Progenitor cell of endocrine pancreas (in vitro differentiated cells): ENCODE data around the gene CEP43. TPM values are rescaled to one million over a fixed set of nuclear protein-coding genes. Genes with fewer than 3 reads are reported as not detected.

Source experiments
- DNase-seq: peaks from one replicate; pipeline ENCODE4 v3.0.0; 2021; ENCODE audit warnings: low spot score; ENCODE audit not compliant: unreplicated experiment
- H3K27ac Mint-ChIP-seq: 2 replicates; pipeline ENCODE4 v1.8.0; 2021; ENCODE audit warnings: mild to moderate bottlenecking, moderate library complexity, mixed read lengths
- H3K27me3 Mint-ChIP-seq: 2 replicates; pipeline ENCODE4 v1.8.0; 2021; ENCODE audit warnings: mixed read lengths
- H3K36me3 Mint-ChIP-seq: 2 replicates; pipeline ENCODE4 v1.8.0; 2022; ENCODE audit warnings: mixed read lengths; ENCODE audit not compliant: insufficient read depth
- H3K4me1 Mint-ChIP-seq: 2 replicates; pipeline ENCODE4 v1.8.0; 2021; ENCODE audit warnings: low read depth, mixed read lengths
- H3K4me3 Mint-ChIP-seq: 2 replicates; pipeline ENCODE4 v1.8.0; 2021; ENCODE audit warnings: low read depth, mild to moderate bottlenecking, moderate library complexity, mixed read lengths
- H3K9me3 Mint-ChIP-seq: 2 replicates; pipeline ENCODE4 v1.8.0; 2021; ENCODE audit warnings: low read depth, mixed read lengths
- total RNA-seq: library from RNA; stranded (reverse); gene quantifications from 2 replicates; pipeline ENCODE4 v1.2.1, GENCODE V29; 2021
- TF ChIP-seq, protein P1 (sequence below): fragments of 200-600 bp; sonication (generic); IDR thresholded peaks from one replicate; pipeline ENCODE4 v1.5.0; 2021; ENCODE audit warnings: antibody characterized with exemption, mild to moderate bottlenecking; ENCODE audit not compliant: unreplicated experiment

The CEP43 gene
- total RNA-seq, 1 donor from 2014 or later = 47.1 TPM

DNA sequence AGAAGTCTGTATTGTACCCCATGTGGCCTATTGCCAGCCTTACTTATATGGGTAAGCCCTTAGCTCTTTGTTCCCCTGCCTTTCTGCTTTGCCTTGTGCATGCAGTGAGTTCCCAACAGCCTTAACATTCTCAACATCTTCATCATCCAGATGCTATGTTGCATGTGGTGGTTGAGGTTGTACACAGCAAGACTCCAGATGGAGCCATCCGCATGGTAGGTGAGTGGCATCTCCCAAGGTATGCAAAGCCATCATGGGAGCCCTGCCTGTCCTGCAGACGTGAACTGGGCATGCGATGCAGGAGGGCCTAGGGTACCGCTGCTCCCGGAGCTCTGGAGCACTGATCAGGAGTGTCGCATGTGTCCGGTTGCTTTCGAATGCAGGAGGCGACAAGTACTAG is 16.1 kb downstream of the CEP43 start:
- Mint-ChIP-seq H3K27me3 (no peaks in the 10 kb centered on the region), H3K36me3 (peaks cover 27% of the 10 kb centered on the region)

GRCh38 chr6:167020206-167020605 is 21.0 kb downstream of the CEP43 start:
- Mint-ChIP-seq H3K27ac (no peak overlapping the region), H3K4me1 (no peaks in the 10 kb centered on the region), H3K4me3 (no peak overlapping the region), H3K27me3 (no peaks in the 10 kb centered on the region), H3K36me3 (peaks cover 8% of the 10 kb centered on the region), H3K9me3 (no peaks in the 10 kb centered on the region)
- no peak for DNase-seq
- TF ChIP-seq, protein P1, sequence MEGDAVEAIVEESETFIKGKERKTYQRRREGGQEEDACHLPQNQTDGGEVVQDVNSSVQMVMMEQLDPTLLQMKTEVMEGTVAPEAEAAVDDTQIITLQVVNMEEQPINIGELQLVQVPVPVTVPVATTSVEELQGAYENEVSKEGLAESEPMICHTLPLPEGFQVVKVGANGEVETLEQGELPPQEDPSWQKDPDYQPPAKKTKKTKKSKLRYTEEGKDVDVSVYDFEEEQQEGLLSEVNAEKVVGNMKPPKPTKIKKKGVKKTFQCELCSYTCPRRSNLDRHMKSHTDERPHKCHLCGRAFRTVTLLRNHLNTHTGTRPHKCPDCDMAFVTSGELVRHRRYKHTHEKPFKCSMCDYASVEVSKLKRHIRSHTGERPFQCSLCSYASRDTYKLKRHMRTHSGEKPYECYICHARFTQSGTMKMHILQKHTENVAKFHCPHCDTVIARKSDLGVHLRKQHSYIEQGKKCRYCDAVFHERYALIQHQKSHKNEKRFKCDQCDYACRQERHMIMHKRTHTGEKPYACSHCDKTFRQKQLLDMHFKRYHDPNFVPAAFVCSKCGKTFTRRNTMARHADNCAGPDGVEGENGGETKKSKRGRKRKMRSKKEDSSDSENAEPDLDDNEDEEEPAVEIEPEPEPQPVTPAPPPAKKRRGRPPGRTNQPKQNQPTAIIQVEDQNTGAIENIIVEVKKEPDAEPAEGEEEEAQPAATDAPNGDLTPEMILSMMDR = no peak

More for the DNA sequence above, 16.1 kb downstream of the CEP43 start:
- Mint-ChIP-seq H3K4me3 (no peak overlapping the region), H3K4me1 (peaks cover 4% of the 10 kb centered on the region), H3K9me3 (no peaks in the 10 kb centered on the region), H3K27ac (no peak overlapping the region)
- no peak for DNase-seq
- TF ChIP-seq, protein P1 = no peak

DNA sequence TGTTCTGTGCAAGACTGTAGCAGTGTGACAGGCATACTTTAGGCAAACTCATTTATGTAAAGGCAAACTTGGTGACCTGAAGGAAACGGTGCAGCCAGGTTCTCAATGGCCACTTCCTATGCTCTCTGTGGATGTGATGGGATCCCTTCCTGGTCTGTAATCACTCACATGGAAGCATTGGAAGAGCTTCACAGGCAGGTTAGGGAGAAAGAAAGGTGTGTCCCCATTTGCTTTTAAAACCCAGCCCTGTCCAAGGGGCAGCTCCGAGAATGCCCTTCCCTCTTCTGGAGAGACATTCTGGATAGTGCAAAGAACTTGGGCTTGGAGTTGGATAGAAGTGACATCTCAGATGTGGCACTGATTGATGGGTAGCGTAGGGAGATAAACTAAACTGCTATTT is 28.1 kb downstream of the CEP43 start:
- no peaks in the 10 kb centered on the region for H3K4me1 Mint-ChIP-seq
- no peaks in the 10 kb centered on the region for H3K27me3 Mint-ChIP-seq
- no peak overlapping the region for H3K27ac Mint-ChIP-seq
- no peak overlapping the region for H3K4me3 Mint-ChIP-seq
- TF ChIP-seq, protein P1 = no peak
- no peak for DNase-seq
- no peaks in the 10 kb centered on the region for H3K9me3 Mint-ChIP-seq
- peaks cover 24% of the 10 kb centered on the region for H3K36me3 Mint-ChIP-seq

DNA sequence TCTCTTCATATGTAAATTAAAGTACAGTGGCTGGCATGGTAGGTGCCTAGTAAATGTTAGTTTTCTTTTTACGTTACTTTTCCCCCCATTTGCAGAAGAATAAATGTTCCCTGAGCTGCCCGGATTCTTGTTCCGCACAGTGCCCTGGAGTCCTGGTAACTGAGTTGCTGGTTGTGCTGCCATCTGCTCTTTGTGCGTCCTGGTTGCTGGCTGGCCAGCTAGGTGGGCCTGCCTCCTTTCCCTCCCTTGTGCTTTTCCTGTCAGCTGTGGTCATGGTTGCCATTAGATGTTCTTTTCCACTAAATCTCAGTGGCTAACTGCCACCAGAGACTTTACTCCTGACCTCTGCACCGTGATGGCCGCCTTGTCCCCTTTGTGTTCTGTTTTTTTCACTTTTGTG is 28.6 kb downstream of the CEP43 start:
- Mint-ChIP-seq H3K27me3 (no peaks in the 10 kb centered on the region), H3K4me3 (no peak overlapping the region), H3K27ac (no peak overlapping the region), H3K9me3 (no peaks in the 10 kb centered on the region), H3K4me1 (no peaks in the 10 kb centered on the region), H3K36me3 (peaks cover 24% of the 10 kb centered on the region)
- TF ChIP-seq, protein P1 = no peak
- no peak for DNase-seq

DNA sequence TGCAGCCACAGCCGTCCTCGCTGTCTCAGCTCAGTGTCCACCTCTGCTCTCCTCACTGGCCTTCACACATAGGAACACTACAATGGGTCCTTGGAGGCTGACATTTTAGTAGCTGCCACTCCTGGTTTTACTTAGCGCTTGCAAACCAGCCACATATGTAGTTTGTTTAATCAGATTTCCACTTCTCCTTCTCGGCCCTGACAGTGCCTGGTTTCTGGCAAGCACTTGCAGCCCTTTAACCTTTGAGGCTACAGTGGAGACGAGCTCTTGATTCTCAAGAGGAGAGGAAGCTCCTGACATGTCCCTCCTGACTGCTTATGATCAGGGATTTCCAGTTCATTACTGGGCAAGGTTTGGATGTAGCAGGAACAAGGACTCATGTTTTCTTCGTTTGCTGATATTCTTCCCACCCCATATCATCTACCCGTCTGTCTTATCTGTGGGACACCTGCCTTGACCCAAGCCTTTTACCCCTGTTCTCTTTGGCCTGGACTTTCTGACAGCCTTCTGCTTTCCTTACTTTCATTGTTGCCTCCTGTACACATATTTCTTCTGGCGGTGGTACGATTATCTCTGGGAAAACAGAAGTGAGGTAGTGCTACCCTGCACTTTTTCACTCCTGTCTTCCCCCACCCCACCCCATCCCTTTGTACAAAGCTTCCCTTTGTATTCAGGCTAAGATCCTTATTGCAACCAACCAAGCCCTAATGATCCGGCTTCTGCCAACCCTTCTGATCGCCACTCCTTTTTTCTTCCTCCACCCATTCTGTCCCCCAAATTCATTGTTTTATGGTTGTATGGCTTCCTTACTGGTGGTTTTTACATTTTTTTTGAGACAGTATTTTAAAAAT is 31.2 kb downstream of the CEP43 start:
- H3K9me3 Mint-ChIP-seq = no peaks in the 10 kb centered on the region
- no peak for DNase-seq
- H3K27me3 Mint-ChIP-seq = no peaks in the 10 kb centered on the region
- peaks cover 37% of the 10 kb centered on the region for H3K36me3 Mint-ChIP-seq
- H3K4me3 Mint-ChIP-seq = no peak overlapping the region
- no peaks in the 10 kb centered on the region for H3K4me1 Mint-ChIP-seq
- TF ChIP-seq, protein P1 = no peak
- peak overlapping the region; percentile 11 for H3K27ac Mint-ChIP-seq
